Mesodermal cell (in vitro differentiated cells): ENCODE measurements around the gene EBI3.
A peak's percentile ranks its signal among the peaks of the same experiment; 100 is the strongest.
"Not testable (repeated sequence)": the region's sequence is repeated elsewhere in the genome, so short reads cannot be mapped to it uniquely, and the experiment has no call there.

Experiments used
- H3K27ac ChIP-seq: 2 replicates; pipeline ENCODE4 v1.7.0; 2013; ENCODE audit warnings: mild to moderate bottlenecking, low read depth, low read length, moderate library complexity; ENCODE audit not compliant: severe bottlenecking
- H3K36me3 ChIP-seq: 2 replicates; pipeline ENCODE4 v1.7.1; 2013; ENCODE audit warnings: mild to moderate bottlenecking, low read length, moderate library complexity; ENCODE audit not compliant: control insufficient read depth, insufficient read depth
- H3K4me1 ChIP-seq: one replicate; pipeline ENCODE4 v1.7.1; 2013; ENCODE audit warnings: mild to moderate bottlenecking, low read length; ENCODE audit not compliant: insufficient read depth, control insufficient read depth, poor library complexity, severe bottlenecking
- H3K4me3 ChIP-seq: 2 replicates; pipeline ENCODE4 v1.7.0; 2013; ENCODE audit warnings: low read length, control low read depth, mild to moderate bottlenecking; ENCODE audit not compliant: insufficient read depth, poor library complexity, severe bottlenecking; ENCODE audit errors: extremely low read depth
- H3K9me3 ChIP-seq: 2 replicates; pipeline ENCODE4 v1.7.1; 2013; ENCODE audit warnings: mild to moderate bottlenecking, low read length, moderate library complexity; ENCODE audit not compliant: control insufficient read depth
- WGBS, 2 experiments: methylation state at CpG; one replicate each; pipeline ENCODE4 v1.1.5; 2013; ENCODE audit warnings: missing lambda C conversion rate in 2 of 2; ENCODE audit not compliant: insufficient coverage in 2 of 2; 5-methylcytosine and 5-hydroxymethylcytosine counted together

EBI3 gene

GRCh38 chr19:4279267-4279529, 49.9 kb downstream of the EBI3 start:
- peak overlapping the region; percentile 47 for H3K4me3 ChIP-seq
- no peak overlapping the region for H3K27ac ChIP-seq
- H3K9me3 ChIP-seq, result no peaks in the 10 kb centered on the region
- H3K4me1 ChIP-seq, result peaks cover 12% of the 10 kb centered on the region
- 0% methylated on average over 12 to 18 of the region's 30 CpGs for WGBS, 2 experiments
- no peaks in the 10 kb centered on the region for H3K36me3 ChIP-seq

GRCh38 chr19:4279530-4280422, 50.5 kb downstream of the EBI3 start:
- Histone ChIP-seq H3K4me3 (peak overlapping the region; percentile 47), H3K36me3 (no peaks in the 10 kb centered on the region), H3K4me1 (peaks cover 12% of the 10 kb centered on the region), H3K9me3 (no peaks in the 10 kb centered on the region), H3K27ac (no peak overlapping the region)
- 4 to 8% methylated on average over 44 to 54 of the region's 71 CpGs for WGBS, 2 experiments

GRCh38 chr19:4284176-4284958, 55.0 kb downstream of the EBI3 start:
- H3K4me1 ChIP-seq, result no peaks in the 10 kb centered on the region
- no peak overlapping the region for H3K27ac ChIP-seq
- H3K9me3 ChIP-seq, result no peaks in the 10 kb centered on the region
- WGBS, 2 experiments, result 55 to 63% methylated on average over 14 to 18 of the region's 20 CpGs
- H3K4me3 ChIP-seq, result no peak overlapping the region
- H3K36me3 ChIP-seq, result no peaks in the 10 kb centered on the region

GRCh38 chr19:4284974-4285373, 55.7 kb downstream of the EBI3 start:
- H3K4me3 ChIP-seq, result no peak overlapping the region
- no peak overlapping the region for H3K27ac ChIP-seq
- no peaks in the 10 kb centered on the region for H3K36me3 ChIP-seq
- no peaks in the 10 kb centered on the region for H3K9me3 ChIP-seq
- WGBS, 2 experiments, result 78 to 85% methylated on average over 6 of the region's 6 CpGs
- no peaks in the 10 kb centered on the region for H3K4me1 ChIP-seq

DNA sequence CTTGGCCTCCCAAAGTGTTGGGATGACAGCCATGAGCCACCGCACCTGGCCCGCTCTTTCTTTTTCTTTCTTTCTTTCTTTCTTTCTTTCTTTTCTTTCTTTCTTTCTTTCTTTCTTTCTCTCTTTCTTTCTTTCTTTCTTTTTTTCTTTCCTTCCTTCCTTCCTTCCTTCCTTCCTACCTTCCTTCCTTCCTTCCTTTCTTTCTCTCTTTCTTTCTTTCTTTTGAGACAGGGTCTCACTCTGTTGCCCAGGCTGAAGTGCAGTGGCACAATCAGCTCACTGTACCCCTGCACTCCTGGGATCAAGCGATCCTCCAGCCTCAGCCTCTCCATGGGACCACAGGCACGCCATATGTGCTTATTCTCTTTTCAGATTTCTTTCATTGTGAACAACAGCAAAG, 56.8 kb downstream of the EBI3 start:
- H3K36me3 ChIP-seq, H3K4me1 ChIP-seq, H3K9me3 ChIP-seq, H3K27ac ChIP-seq, H3K4me3 ChIP-seq: not testable (repeated sequence)
- WGBS, 2 experiments, result 91% methylated on average over 4 of the region's 4 CpGs
